ENCODE results near the gene LAMA4. TPM values are rescaled to one million over a fixed set of nuclear protein-coding genes. Genes with fewer than 3 reads are reported as not detected.

The LAMA4 gene
- total RNA-seq, 1 donor from 2014 or later: 18.0 TPM

GRCh38 chr6:112283621-112284020 is 29.3 kb upstream of the LAMA4 start:
- no peaks in the 10 kb centered on the region for H3K36me3 Mint-ChIP-seq (ENCODE audit: low read depth)
- TF ChIP-seq CTCF (conservative IDR thresholded peaks at IDR 0.05): no peak
- no peak overlapping the region for H3K27ac Mint-ChIP-seq (ENCODE audit: unreplicated experiment)
- no peak overlapping the region for H3K4me3 Mint-ChIP-seq
- no peaks in the 10 kb centered on the region for H3K9me3 Mint-ChIP-seq
- peaks cover 40% of the 10 kb centered on the region for H3K27me3 Mint-ChIP-seq (ENCODE audit: low read depth)
- DNase-seq (ENCODE audit: low read depth, low spot score): no peak
- peaks cover 20% of the 10 kb centered on the region for H3K4me1 Mint-ChIP-seq

- peak; percentile 33 for TF ChIP-seq CTCF (conservative IDR thresholded peaks at IDR 0.05)
- peaks cover 37% of the 10 kb centered on the region for H3K27me3 Mint-ChIP-seq (ENCODE audit: low read depth)
- H3K36me3 Mint-ChIP-seq (ENCODE audit: low read depth): no peaks in the 10 kb centered on the region
- H3K27ac Mint-ChIP-seq (ENCODE audit: unreplicated experiment): no peak overlapping the region
- peak overlapping the region; percentile 27 for H3K4me3 Mint-ChIP-seq
- DNase-seq (ENCODE audit: low read depth, low spot score): peak; percentile 20
- H3K4me1 Mint-ChIP-seq: peaks cover 20% of the 10 kb centered on the region
- no peaks in the 10 kb centered on the region for H3K9me3 Mint-ChIP-seq
These were observed 27.7 kb upstream of the LAMA4 start for GRCh38 chr6:112281821-112282615.

GRCh38 chr6:112279031-112279935 is 24.9 kb upstream of the LAMA4 start:
- Mint-ChIP-seq H3K27ac (ENCODE audit: unreplicated experiment) (no peak overlapping the region), H3K4me1 (peaks cover 20% of the 10 kb centered on the region), H3K36me3 (ENCODE audit: low read depth) (no peaks in the 10 kb centered on the region), H3K9me3 (no peaks in the 10 kb centered on the region), H3K4me3 (no peak overlapping the region), H3K27me3 (ENCODE audit: low read depth) (peaks cover 26% of the 10 kb centered on the region)
- no peak for TF ChIP-seq CTCF (conservative IDR thresholded peaks at IDR 0.05)
- no peak for DNase-seq (ENCODE audit: low read depth, low spot score)

GRCh38 chr6:112275365-112275764 is 21.0 kb upstream of the LAMA4 start:
- peaks cover under 1% of the 10 kb centered on the region for H3K4me1 Mint-ChIP-seq
- DNase-seq (ENCODE audit: low read depth, low spot score): no peak
- H3K36me3 Mint-ChIP-seq (ENCODE audit: low read depth): no peaks in the 10 kb centered on the region
- H3K27ac Mint-ChIP-seq (ENCODE audit: unreplicated experiment): no peak overlapping the region
- H3K9me3 Mint-ChIP-seq: no peaks in the 10 kb centered on the region
- no peak for TF ChIP-seq CTCF (conservative IDR thresholded peaks at IDR 0.05)
- no peak overlapping the region for H3K4me3 Mint-ChIP-seq
- H3K27me3 Mint-ChIP-seq (ENCODE audit: low read depth): peaks cover 6% of the 10 kb centered on the region

- Mint-ChIP-seq H3K9me3 (no peaks in the 10 kb centered on the region), H3K4me1 (no peaks in the 10 kb centered on the region), H3K27ac (ENCODE audit: unreplicated experiment) (no peak overlapping the region), H3K36me3 (ENCODE audit: low read depth) (no peaks in the 10 kb centered on the region), H3K27me3 (ENCODE audit: low read depth) (peaks cover 3% of the 10 kb centered on the region), H3K4me3 (no peak overlapping the region)
- DNase-seq (ENCODE audit: low read depth, low spot score): no peak
- TF ChIP-seq CTCF (conservative IDR thresholded peaks at IDR 0.05): no peak
These were observed 20.4 kb upstream of the LAMA4 start for GRCh38 chr6:112274774-112275173.

All from neural crest cell (in vitro differentiated cells).